Measurements from ENCODE around the gene TRIO. TPM values are rescaled to one million over a fixed set of nuclear protein-coding genes. Genes with fewer than 3 reads are reported as not detected.

TRIO gene
- total RNA-seq, 1 experiment from 2014 or later = 136 TPM

DNA sequence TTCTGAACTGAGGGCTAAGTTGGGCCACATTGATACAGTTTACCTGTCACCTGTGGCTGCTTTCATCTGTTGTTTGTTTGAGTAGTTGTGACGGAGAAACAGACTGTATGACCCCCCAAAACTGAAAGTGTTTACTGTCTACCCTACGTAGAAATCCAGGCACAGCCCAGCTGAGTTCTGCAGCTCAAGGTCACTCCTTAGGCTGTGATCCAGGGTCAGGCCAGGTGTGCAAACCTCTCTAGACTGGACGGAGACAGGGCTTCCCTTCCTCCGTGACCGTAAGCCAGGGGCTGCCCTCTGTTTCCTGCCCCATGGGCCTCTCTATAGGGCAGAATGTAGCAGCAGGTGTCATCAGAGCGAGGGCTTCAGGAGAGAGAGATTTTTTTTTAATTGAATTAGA is 230.5 kb downstream of the TRIO start:
- Mint-ChIP-seq H3K27me3 (ENCODE audit: insufficient read depth, unreplicated experiment) (no peaks in the 10 kb centered on the region), H3K9me3 (ENCODE audit: unreplicated experiment) (no peaks in the 10 kb centered on the region), H3K4me3 (ENCODE audit: unreplicated experiment) (no peak overlapping the region), H3K27ac (ENCODE audit: low read depth, unreplicated experiment) (no peak overlapping the region), H3K4me1 (ENCODE audit: insufficient read depth, unreplicated experiment) (no peaks in the 10 kb centered on the region), H3K36me3 (ENCODE audit: insufficient read depth, unreplicated experiment) (peaks cover 79% of the 10 kb centered on the region)
- ChIA-PET POLR2A (no interaction called here), CTCF (interaction anchor here (0.6 to 2.7 kb wide), 5 partner anchors 9 to 641 kb away, joined by 3 to 10 read pairs (median 4); no protein-coding TSS in a partner anchor)
- no peak for DNase-seq (ENCODE audit: unreplicated experiment)
- no peak for TF ChIP-seq CTCF (IDR thresholded peaks at IDR 0.05; ENCODE audit: unreplicated experiment)
- intact Hi-C loops (cut with micrococcal nuclease) = no loop called here
- BruUV-seq (replicated peaks) = no TSS peak

GRCh38 chr5:14374100-14374499 is 231.0 kb downstream of the TRIO start:
- ChIA-PET POLR2A (no interaction called here), CTCF (interaction anchor here (0.7 to 2.7 kb wide), 3 partner anchors 10 to 640 kb away, joined by 3 to 10 read pairs (median 4); no protein-coding TSS in a partner anchor)
- H3K4me3 Mint-ChIP-seq (ENCODE audit: unreplicated experiment) = no peak overlapping the region
- H3K27me3 Mint-ChIP-seq (ENCODE audit: insufficient read depth, unreplicated experiment) = no peaks in the 10 kb centered on the region
- no peaks in the 10 kb centered on the region for H3K9me3 Mint-ChIP-seq (ENCODE audit: unreplicated experiment)
- no peaks in the 10 kb centered on the region for H3K4me1 Mint-ChIP-seq (ENCODE audit: insufficient read depth, unreplicated experiment)
- TF ChIP-seq CTCF (IDR thresholded peaks at IDR 0.05; ENCODE audit: unreplicated experiment) = no peak
- intact Hi-C loops (cut with micrococcal nuclease) = no loop called here
- no TSS peak for BruUV-seq (replicated peaks)
- peaks cover 79% of the 10 kb centered on the region for H3K36me3 Mint-ChIP-seq (ENCODE audit: insufficient read depth, unreplicated experiment)
- no peak for DNase-seq (ENCODE audit: unreplicated experiment)
- H3K27ac Mint-ChIP-seq (ENCODE audit: low read depth, unreplicated experiment) = no peak overlapping the region

GRCh38 chr5:14376789-14377188 is 233.6 kb downstream of the TRIO start:
- Mint-ChIP-seq H3K36me3 (ENCODE audit: insufficient read depth, unreplicated experiment) (peaks cover 79% of the 10 kb centered on the region), H3K27ac (ENCODE audit: low read depth, unreplicated experiment) (no peak overlapping the region), H3K9me3 (ENCODE audit: unreplicated experiment) (no peaks in the 10 kb centered on the region), H3K4me3 (ENCODE audit: unreplicated experiment) (no peak overlapping the region), H3K27me3 (ENCODE audit: insufficient read depth, unreplicated experiment) (no peaks in the 10 kb centered on the region), H3K4me1 (ENCODE audit: insufficient read depth, unreplicated experiment) (no peaks in the 10 kb centered on the region)
- intact Hi-C loops (cut with micrococcal nuclease) = no loop called here
- TF ChIP-seq CTCF (IDR thresholded peaks at IDR 0.05; ENCODE audit: unreplicated experiment) = no peak
- BruUV-seq (replicated peaks) = no TSS peak
- DNase-seq (ENCODE audit: unreplicated experiment) = no peak
- ChIA-PET POLR2A (no interaction called here), CTCF (no interaction called here)

GRCh38 chr5:14379739-14380497 is 236.8 kb downstream of the TRIO start:
- intact Hi-C loops (cut with micrococcal nuclease) = no loop called here
- ChIA-PET POLR2A (no interaction called here), CTCF (interaction anchor here (0.8 to 1.0 kb wide), 2 partner anchors 15 to 449 kb away, joined by 3 to 4 read pairs; no protein-coding TSS in a partner anchor)
- no peaks in the 10 kb centered on the region for H3K27me3 Mint-ChIP-seq (ENCODE audit: insufficient read depth, unreplicated experiment)
- no peak for DNase-seq (ENCODE audit: unreplicated experiment)
- no peaks in the 10 kb centered on the region for H3K4me1 Mint-ChIP-seq (ENCODE audit: insufficient read depth, unreplicated experiment)
- no peak overlapping the region for H3K27ac Mint-ChIP-seq (ENCODE audit: low read depth, unreplicated experiment)
- H3K36me3 Mint-ChIP-seq (ENCODE audit: insufficient read depth, unreplicated experiment) = peaks cover 88% of the 10 kb centered on the region
- TF ChIP-seq CTCF (IDR thresholded peaks at IDR 0.05; ENCODE audit: unreplicated experiment) = no peak
- no peaks in the 10 kb centered on the region for H3K9me3 Mint-ChIP-seq (ENCODE audit: unreplicated experiment)
- BruUV-seq (replicated peaks) = no TSS peak
- no peak overlapping the region for H3K4me3 Mint-ChIP-seq (ENCODE audit: unreplicated experiment)

Measured in MCF 10A (cell line).